ENCODE measurements around the gene CCDC195. TPM values are rescaled to one million over a fixed set of nuclear protein-coding genes. Genes with fewer than 3 reads are reported as not detected.
"Not testable (repeated sequence)": the region's sequence is repeated elsewhere in the genome, so short reads cannot be mapped to it uniquely, and the experiment has no call there.

The CCDC195 gene
- total RNA-seq, 1 donor from 2014 or later = not detected

GRCh38 chr2:224690868-224691267 lies 25.3 kb downstream of the CCDC195 start:
- no peak for DNase-seq (ENCODE audit: low spot score)

GRCh38 chr2:224689539-224689938 lies 26.6 kb downstream of the CCDC195 start:
- DNase-seq (ENCODE audit: low spot score) = no peak

GRCh38 chr2:224688997-224689396 lies 27.2 kb downstream of the CCDC195 start:
- DNase-seq (ENCODE audit: low spot score) = no peak

GRCh38 chr2:224687156-224687555 lies 29.0 kb downstream of the CCDC195 start:
- DNase-seq (ENCODE audit: low spot score) = no peak

GRCh38 chr2:224685121-224685520 lies 31.0 kb downstream of the CCDC195 start:
- no peak for DNase-seq (ENCODE audit: low spot score)

GRCh38 chr2:224682134-224682533 lies 34.0 kb downstream of the CCDC195 start:
- no peak for DNase-seq (ENCODE audit: low spot score)

GRCh38 chr2:224671731-224672130 lies 44.4 kb downstream of the CCDC195 start:
- DNase-seq (ENCODE audit: low spot score) = no peak

GRCh38 chr2:224670203-224670602 lies 46.0 kb downstream of the CCDC195 start:
- no peak for DNase-seq (ENCODE audit: low spot score)

GRCh38 chr2:224669449-224669848 lies 46.7 kb downstream of the CCDC195 start:
- no peak for DNase-seq (ENCODE audit: low spot score)

- no peak for DNase-seq (ENCODE audit: low spot score)
Observed at GRCh38 chr2:224668123-224668909, 47.8 kb downstream of the CCDC195 start.

- DNase-seq (ENCODE audit: low spot score) = no peak
Observed at GRCh38 chr2:224666951-224667553, 49.1 kb downstream of the CCDC195 start.

- not testable (repeated sequence) for DNase-seq (ENCODE audit: low spot score)
Observed at GRCh38 chr2:224663322-224663721, 52.8 kb downstream of the CCDC195 start.

- not testable (repeated sequence) for DNase-seq (ENCODE audit: low spot score)
Observed at GRCh38 chr2:224661708-224662107, 54.5 kb downstream of the CCDC195 start.

- DNase-seq (ENCODE audit: low spot score) = no peak
Observed at GRCh38 chr2:224659714-224660113, 56.5 kb downstream of the CCDC195 start.

GRCh38 chr2:224658780-224659405 lies 57.3 kb downstream of the CCDC195 start:
- no peak for DNase-seq (ENCODE audit: low spot score)

GRCh38 chr2:224657349-224657748 lies 58.8 kb downstream of the CCDC195 start:
- DNase-seq (ENCODE audit: low spot score) = no peak

GRCh38 chr2:224655006-224655537 lies 61.1 kb downstream of the CCDC195 start:
- no peak for DNase-seq (ENCODE audit: low spot score)

Other genes with a start within 250 kb of the CCDC195 start
- 73.7 TPM for gene CUL3, start 131.0 kb downstream of the CCDC195 start, total RNA-seq

All from mucosa of gallbladder (tissue), 1 donor.